Endodermal cell (in vitro differentiated cells): ENCODE measurements around the gene RCAN2. TPM values are rescaled to one million over a fixed set of nuclear protein-coding genes. Genes with fewer than 3 reads are reported as not detected.

Source experiments
- DNase-seq: peaks from one replicate; pipeline ENCODE4 v3.0.0-alpha.2; 2017
- H3K27ac ChIP-seq: 2 replicates; pipeline ENCODE4 v1.5.1; 2013; ENCODE audit warnings: mild to moderate bottlenecking, low read depth, low read length, moderate library complexity
- H3K27me3 ChIP-seq: 2 replicates; pipeline ENCODE4 v1.6.1; 2013; ENCODE audit warnings: mild to moderate bottlenecking, low read length, moderate library complexity; ENCODE audit not compliant: insufficient read depth, control insufficient read depth, poor library complexity, severe bottlenecking
- H3K36me3 ChIP-seq: 2 replicates; pipeline ENCODE4 v1.7.0; 2013; ENCODE audit warnings: mild to moderate bottlenecking, low read length, moderate library complexity; ENCODE audit not compliant: control insufficient read depth, insufficient read depth
- H3K4me1 ChIP-seq: one replicate; pipeline ENCODE4 v1.7.0; 2013; ENCODE audit warnings: low read length; ENCODE audit not compliant: control insufficient read depth, insufficient read depth
- H3K4me3 ChIP-seq: 2 replicates; pipeline ENCODE4 v1.5.1; 2013; ENCODE audit warnings: mild to moderate bottlenecking, low read length, moderate library complexity
- H3K9ac ChIP-seq: 2 replicates; pipeline ENCODE4 v1.6.1; 2013; ENCODE audit warnings: mild to moderate bottlenecking, low read length, moderate library complexity; ENCODE audit not compliant: poor library complexity, severe bottlenecking; ENCODE audit errors: extremely low read depth
- H3K9me3 ChIP-seq: 2 replicates; pipeline ENCODE4 v1.6.1; 2013; ENCODE audit warnings: mild to moderate bottlenecking, low read length, moderate library complexity; ENCODE audit not compliant: control insufficient read depth
- H3K27ac Mint-ChIP-seq: 2 replicates; pipeline ENCODE4 v1.8.0; 2020; ENCODE audit warnings: mixed read lengths
- H3K27me3 Mint-ChIP-seq: 2 replicates; pipeline ENCODE4 v1.8.0; 2021; ENCODE audit warnings: mild to moderate bottlenecking, mixed read lengths; ENCODE audit not compliant: insufficient read depth
- H3K36me3 Mint-ChIP-seq: 2 replicates; pipeline ENCODE4 v1.8.0; 2020; ENCODE audit warnings: low read depth, mixed read lengths
- H3K4me1 Mint-ChIP-seq: 2 replicates; pipeline ENCODE4 v1.8.0; 2020; ENCODE audit warnings: mixed read lengths
- H3K4me3 Mint-ChIP-seq: 2 replicates; pipeline ENCODE4 v1.8.0; 2020; ENCODE audit warnings: mild to moderate bottlenecking, moderate library complexity, mixed read lengths
- H3K9me3 Mint-ChIP-seq: 2 replicates; pipeline ENCODE4 v1.8.0; 2020; ENCODE audit warnings: mild to moderate bottlenecking, mixed read lengths
- WGBS, 2 experiments: methylation state at CpG; one replicate each; pipeline versions ENCODE4 v1.1.5 to v1.1.7; 2013; ENCODE audit warnings: missing lambda C conversion rate in 2 of 2, mixed read lengths in 1 of 2; ENCODE audit not compliant: insufficient coverage in 1 of 2, insufficient read length in 1 of 2; 5-methylcytosine and 5-hydroxymethylcytosine counted together
- total RNA-seq, 2 donors: library from RNA; stranded (reverse); fragmentation: NEBNext Ultra II Directional in 1 of 2; extraction: Animal tissue kit (Norgen Biotek cat#: 25700) in 1 of 2; gene quantifications; 2 replicates in 1 of 2; 3 replicates in 1 of 2; pipeline ENCODE4 v1.2.1, GENCODE V29; 2021
- TF ChIP-seq, protein P1 (sequence below): fragments of 200-600 bp; sonication (generic); conservative IDR thresholded peaks from 2 replicates; pipeline ENCODE4 v1.5.0; 2021; ENCODE audit warnings: antibody characterized with exemption, mild to moderate bottlenecking

The RCAN2 gene
- total RNA-seq, 2 donors from 2014 or later: 15.7 to 16.7 TPM

- H3K27ac ChIP-seq: no peak overlapping the region
- WGBS, 2 experiments: 83 to 100% methylated on average over 1 of the region's 1 CpG
Measured at GRCh38 chr6:46350714-46351113, 140.5 kb downstream of the RCAN2 start.

GRCh38 chr6:46347669-46348068 is 143.6 kb downstream of the RCAN2 start:
- Mint-ChIP-seq H3K4me1 (peaks cover 16% of the 10 kb centered on the region), H3K27me3 (no peaks in the 10 kb centered on the region), H3K9me3 (no peaks in the 10 kb centered on the region), H3K4me3 (no peak overlapping the region), H3K27ac (no peak overlapping the region), H3K36me3 (no peaks in the 10 kb centered on the region)
- Histone ChIP-seq H3K9me3 (no peaks in the 10 kb centered on the region), H3K4me3 (no peak overlapping the region), H3K27ac (no peak overlapping the region), H3K4me1 (peaks cover 3% of the 10 kb centered on the region), H3K36me3 (no peaks in the 10 kb centered on the region), H3K9ac (no peak overlapping the region), H3K27me3 (no peaks in the 10 kb centered on the region)
- TF ChIP-seq, protein P1, sequence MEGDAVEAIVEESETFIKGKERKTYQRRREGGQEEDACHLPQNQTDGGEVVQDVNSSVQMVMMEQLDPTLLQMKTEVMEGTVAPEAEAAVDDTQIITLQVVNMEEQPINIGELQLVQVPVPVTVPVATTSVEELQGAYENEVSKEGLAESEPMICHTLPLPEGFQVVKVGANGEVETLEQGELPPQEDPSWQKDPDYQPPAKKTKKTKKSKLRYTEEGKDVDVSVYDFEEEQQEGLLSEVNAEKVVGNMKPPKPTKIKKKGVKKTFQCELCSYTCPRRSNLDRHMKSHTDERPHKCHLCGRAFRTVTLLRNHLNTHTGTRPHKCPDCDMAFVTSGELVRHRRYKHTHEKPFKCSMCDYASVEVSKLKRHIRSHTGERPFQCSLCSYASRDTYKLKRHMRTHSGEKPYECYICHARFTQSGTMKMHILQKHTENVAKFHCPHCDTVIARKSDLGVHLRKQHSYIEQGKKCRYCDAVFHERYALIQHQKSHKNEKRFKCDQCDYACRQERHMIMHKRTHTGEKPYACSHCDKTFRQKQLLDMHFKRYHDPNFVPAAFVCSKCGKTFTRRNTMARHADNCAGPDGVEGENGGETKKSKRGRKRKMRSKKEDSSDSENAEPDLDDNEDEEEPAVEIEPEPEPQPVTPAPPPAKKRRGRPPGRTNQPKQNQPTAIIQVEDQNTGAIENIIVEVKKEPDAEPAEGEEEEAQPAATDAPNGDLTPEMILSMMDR: no peak
- DNase-seq: no peak
- 94 to 100% methylated on average over 2 to 3 of the region's 3 CpGs for WGBS, 2 experiments

More at GRCh38 chr6:46350714-46351113, 140.5 kb downstream of the RCAN2 start:
- Histone ChIP-seq H3K27me3 (no peaks in the 10 kb centered on the region), H3K36me3 (no peaks in the 10 kb centered on the region), H3K9ac (no peak overlapping the region), H3K4me3 (no peak overlapping the region), H3K9me3 (no peaks in the 10 kb centered on the region), H3K4me1 (peaks cover 4% of the 10 kb centered on the region)
- TF ChIP-seq, protein P1: no peak
- DNase-seq: no peak
- no peak overlapping the region for H3K4me3 Mint-ChIP-seq
- no peaks in the 10 kb centered on the region for H3K27me3 Mint-ChIP-seq
- H3K36me3 Mint-ChIP-seq: no peaks in the 10 kb centered on the region
- peaks cover 16% of the 10 kb centered on the region for H3K4me1 Mint-ChIP-seq
- H3K27ac Mint-ChIP-seq: no peak overlapping the region
- H3K9me3 Mint-ChIP-seq: no peaks in the 10 kb centered on the region

- H3K36me3 ChIP-seq: no peaks in the 10 kb centered on the region
- TF ChIP-seq, protein P1: no peak
- Mint-ChIP-seq H3K4me1 (peaks cover 10% of the 10 kb centered on the region), H3K27me3 (peaks cover 4% of the 10 kb centered on the region), H3K9me3 (no peaks in the 10 kb centered on the region), H3K36me3 (no peaks in the 10 kb centered on the region), H3K27ac (no peak overlapping the region), H3K4me3 (no peak overlapping the region)
- H3K9me3 ChIP-seq: no peaks in the 10 kb centered on the region
- H3K27me3 ChIP-seq: peaks cover 32% of the 10 kb centered on the region
- DNase-seq: no peak
- no peak overlapping the region for H3K4me3 ChIP-seq
- WGBS, 2 experiments: 90 to 93% methylated on average over 1 to 2 of the region's 2 CpGs
- H3K27ac ChIP-seq: no peak overlapping the region
- H3K9ac ChIP-seq: no peak overlapping the region
- no peaks in the 10 kb centered on the region for H3K4me1 ChIP-seq
Measured at GRCh38 chr6:46340246-46340645, 151.0 kb downstream of the RCAN2 start.
